Islet of Langerhans (tissue), 1 donor: ENCODE data around the gene DAAM2.

ENCODE experiments used
- FAIRE-seq: peaks from one replicate; lab custom pipeline; 2011; peaks lifted over from hg19 to GRCh38; lab: Jason Lieb, UNC

Gene DAAM2

DNA sequence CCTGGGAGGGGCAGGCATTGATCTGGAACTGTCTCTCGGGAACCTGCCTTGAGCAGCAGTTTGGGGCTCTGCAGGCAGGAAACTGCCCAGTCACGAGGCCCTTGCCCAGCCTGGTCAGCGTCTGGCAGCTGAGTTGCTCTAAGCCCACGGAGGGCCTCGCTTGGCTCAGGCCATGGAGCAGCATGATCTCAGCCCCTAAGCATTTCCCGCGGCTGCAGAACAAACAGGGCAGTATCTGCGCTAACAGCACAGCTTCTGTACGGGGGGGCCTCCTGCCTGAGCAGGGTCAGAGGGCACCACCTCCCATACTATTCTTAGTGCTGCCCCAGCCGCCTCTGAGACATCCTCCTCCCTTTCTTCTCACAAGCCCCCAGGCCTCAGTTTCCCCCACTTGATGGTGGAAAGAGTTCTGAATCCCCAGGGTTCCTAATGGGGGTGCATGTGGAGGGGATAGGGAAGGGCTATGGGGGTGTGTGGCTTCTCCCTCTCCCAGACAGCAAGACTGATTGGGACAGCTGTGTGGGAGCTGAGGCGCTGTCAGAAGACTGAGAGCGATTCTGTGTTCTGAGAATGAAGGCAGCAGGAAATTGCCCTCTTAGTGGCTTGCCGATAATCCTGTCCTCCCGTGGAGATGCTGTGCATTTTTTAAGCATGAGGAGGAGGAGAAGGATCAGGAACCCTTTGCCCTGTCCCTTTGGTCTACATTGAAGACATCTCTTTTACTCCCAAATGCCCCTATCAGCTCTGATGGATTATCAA lies 95.7 kb downstream of the DAAM2 start:
- no peak for FAIRE-seq

DNA sequence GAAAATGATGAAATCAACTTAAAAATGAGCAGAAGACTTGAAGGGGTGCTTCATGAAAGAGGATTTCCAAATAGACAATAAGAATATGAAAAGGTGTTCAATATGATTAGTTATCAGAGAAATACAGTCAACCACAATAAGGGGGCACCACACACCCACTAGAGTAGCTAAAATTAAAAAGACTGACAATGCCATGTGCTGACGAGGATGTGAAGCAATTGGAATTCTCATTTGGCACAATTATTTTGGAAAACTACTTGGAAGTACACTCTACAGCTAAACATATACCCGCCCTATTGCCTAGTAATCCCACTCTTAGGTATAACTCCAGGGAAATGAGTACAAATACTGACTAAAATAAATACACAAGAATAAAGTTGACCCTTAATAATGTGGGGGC lies 97.1 kb downstream of the DAAM2 start:
- no peak for FAIRE-seq

DNA sequence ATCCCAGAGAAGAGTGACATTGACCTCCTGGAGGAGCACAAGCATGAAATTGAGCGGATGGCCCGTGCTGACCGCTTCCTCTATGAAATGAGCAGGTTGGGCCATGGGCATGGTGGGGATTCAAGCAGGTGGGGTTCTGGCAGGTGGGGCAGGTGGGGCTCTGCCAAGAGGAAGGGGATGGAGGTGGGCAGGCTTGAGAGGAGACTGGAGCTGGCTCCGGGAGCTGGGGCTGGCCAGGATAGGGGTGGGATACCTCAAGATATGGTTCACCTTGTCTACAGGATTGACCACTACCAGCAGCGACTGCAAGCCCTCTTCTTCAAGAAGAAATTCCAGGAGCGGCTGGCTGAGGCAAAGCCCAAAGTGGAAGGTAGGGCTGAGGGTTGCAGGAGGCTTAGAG lies 99.2 kb downstream of the DAAM2 start:
- FAIRE-seq: no peak

DNA sequence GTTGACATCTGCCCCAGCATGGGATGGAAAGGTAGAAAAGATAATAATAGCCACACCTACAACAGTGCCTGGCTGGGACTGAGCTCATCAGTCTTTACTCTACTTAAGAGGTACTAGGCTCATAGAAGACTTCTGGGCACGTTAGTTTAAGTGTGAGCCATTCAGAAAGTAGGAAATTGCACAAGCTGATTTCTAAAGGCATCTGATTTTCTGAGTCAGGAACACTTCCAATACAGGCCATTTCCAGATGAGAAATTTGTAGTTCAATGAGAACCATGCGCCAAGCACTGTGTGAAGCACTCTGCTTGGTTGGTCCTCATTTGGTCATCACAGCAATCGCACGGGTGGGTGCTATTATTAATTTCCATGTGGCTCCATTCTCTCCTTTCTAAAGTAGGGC lies 99.8 kb downstream of the DAAM2 start:
- FAIRE-seq: no peak

DNA sequence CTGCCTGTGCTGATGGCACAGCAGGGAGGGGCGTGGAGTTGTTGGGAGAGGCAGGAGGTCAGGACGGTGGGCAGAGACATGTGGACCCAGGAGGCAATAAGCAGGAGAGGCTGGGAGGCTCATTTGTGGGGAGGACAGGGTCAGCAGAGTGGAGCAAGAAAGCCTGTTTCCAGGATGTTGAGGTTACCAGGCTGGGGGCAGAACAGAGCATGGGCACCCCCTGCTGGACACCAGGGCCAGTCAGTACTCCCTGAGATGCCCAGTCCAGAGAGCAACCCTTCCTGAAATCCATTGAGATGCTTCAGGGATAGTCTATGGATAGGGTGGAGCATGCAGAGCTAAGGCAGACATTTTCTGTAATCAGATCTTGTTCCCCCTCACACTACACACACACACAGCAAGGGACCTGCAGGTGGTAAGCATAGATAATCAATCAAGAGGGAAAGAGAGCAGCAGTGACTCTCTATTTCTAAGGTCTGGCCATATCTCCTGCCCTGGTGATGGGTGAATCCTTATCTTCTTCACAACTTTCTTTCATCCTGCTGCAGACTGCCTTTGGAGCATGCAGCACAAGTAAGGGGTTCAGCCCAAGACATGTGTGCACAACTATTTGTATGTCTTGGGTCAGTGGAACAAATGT lies 100.4 kb downstream of the DAAM2 start:
- FAIRE-seq: no peak

DNA sequence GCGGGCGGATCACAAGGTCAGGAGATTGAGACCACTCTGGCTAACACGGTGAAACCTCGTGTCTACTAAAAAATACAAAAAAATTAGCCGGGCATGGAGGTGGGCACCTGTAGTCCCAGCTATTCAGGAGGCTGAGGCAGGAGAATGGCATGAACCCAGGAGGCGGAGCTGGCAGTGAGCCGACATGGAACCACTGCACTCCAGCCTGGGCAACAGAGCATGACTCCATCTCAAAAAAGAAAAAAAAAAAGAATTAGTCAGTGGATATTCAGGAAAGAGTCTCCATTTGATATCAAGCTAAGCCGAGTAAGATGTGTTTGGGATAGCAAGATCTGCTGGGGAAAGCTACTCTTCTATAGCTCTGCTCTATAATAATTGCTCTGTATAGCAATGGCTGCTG lies 101.1 kb downstream of the DAAM2 start:
- FAIRE-seq: no peak

DNA sequence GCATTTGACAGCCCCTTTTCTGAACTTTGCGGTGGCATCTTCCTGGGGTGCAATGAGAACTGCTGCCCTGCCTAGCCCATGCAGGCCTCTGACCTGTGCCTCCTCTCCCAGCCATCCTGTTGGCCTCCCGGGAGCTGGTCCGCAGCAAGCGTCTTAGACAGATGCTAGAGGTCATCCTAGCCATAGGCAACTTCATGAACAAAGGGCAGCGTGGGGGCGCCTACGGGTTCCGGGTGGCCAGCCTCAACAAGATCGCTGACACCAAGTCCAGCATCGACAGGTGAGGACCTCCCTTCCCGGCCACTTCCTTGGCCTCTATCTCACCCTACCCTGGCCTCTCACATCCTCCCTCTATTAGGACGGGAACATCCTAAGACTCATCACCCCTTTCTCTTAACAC lies 104.5 kb downstream of the DAAM2 start:
- FAIRE-seq: no peak

DNA sequence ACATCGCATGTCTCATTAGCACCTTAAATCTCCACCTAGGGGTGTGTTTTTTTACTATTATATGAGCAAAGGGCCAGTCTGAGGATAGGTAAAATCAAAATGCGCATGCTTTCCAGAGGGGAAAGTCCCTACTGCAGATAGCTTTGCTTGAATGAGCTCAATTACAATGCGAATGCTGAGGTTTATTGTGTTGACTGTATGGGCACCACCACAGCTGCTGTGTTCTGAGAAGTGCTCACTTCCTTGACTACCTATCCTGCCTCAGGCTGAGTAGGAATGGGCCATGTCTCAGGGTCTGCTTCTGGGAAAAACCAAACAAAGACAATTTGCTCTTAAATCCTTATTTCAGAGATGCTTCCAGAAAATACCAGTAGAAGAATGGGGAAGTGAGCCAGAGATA lies 105.5 kb downstream of the DAAM2 start:
- no peak for FAIRE-seq

DNA sequence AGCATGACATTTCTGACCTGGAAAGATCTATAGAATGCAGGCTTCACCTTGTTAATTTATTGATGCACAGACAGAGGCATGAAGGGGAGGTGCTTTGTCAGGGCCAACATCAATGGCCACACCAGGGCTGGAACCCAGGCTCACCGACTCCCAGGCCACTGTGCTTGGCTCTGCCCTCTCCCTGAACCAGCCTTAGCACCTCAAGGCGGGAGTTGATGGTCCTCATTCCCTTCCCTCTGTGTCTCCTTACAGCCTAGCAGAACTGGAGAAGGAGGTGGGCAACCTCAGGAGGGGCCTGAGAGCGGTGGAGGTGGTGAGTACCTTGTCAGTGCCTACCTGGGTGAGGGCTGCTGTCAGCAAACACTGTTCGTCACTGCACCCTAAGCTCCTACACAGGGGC lies 106.4 kb downstream of the DAAM2 start:
- FAIRE-seq: no peak

DNA sequence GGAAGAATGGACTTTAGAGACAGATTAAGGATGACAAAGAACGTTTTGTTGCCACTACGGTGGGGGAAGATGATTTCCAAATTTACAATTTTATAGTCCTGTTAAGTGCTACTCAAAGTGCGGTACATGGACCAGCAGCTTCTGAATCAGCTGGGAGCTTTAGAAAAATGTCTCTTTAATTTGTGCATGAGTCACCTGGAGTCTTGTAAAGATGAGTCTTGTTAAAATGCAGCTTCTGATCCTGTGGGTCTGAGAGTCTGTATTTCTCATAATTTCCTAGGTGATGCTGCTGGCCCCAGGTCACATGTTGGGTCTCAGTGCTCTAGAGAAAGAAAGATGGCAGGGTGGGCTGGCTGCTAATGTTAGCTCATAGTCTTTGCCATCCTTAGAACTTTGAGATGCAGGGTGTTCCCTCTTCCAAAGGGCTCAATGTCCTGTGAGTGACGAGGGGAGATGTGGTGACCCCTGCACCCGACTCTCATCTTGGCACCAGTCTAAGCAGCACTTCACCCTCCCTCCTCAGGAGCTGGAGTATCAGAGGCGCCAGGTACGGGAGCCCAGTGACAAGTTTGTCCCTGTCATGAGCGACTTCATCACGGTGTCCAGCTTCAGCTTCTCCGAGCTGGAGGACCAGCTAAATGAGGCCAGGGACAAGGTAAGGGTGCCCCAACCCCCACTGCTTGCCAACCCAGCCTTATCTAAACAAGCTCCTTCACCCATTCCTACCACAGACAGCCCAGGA lies 107.5 kb downstream of the DAAM2 start:
- no peak for FAIRE-seq

DNA sequence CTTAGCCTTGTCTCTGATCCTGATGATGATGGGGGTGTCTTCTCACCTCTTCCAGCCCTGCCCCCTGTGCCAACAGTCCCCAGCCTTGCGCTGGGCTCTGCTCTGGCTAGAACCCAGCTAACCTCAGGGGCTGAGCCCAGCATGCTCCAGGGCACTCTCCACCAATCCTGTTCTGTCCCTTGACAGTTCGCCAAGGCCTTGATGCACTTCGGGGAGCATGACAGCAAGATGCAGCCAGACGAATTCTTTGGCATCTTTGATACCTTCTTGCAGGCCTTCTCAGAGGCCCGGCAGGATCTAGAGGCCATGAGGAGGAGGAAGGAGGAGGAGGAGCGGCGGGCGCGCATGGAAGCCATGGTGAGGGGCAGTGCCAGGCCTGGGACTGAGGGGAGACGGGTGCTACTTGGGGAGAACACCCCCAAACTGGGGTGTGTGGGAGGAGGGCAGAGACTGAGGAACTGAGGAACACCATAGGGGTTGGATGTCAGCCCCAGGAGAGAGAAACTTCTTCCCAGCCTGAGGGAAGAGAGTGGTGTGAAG lies 109.0 kb downstream of the DAAM2 start:
- FAIRE-seq: no peak

DNA sequence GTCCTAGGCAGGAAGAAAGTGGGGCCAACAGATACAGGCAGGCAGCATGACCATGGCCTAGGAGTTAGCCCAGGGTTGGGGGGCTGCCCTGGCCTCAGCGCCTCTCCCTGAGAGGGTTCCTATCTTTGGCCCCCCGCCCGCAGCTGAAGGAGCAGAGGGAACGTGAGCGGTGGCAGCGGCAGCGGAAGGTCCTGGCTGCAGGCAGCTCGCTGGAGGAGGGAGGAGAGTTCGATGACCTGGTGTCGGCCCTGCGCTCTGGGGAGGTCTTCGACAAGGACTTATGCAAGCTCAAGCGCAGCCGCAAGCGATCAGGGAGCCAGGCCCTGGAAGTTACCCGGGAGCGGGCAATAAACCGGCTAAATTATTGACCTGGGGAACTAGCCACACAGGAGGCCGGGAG lies 109.5 kb downstream of the DAAM2 start:
- FAIRE-seq: no peak

DNA sequence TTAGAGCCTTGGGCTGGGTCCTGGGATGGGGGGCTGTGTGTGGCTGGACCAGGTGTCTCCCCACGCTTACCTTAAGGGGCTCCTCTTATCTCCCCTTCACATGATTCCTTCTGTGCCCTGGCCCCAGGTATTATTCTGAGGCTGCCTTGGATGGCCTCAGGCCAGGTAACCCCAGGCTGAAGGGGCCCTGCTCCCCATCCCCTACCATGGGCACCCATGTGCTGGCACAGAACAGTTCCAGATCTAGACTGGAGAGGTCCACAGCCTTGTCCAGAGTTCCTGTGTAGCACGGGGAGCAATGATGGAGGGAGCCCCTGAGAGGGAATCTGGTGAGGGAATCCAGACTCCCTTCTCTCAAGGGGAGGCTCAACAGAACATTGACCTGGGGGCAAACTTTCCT lies 110.0 kb downstream of the DAAM2 start:
- no peak for FAIRE-seq

DNA sequence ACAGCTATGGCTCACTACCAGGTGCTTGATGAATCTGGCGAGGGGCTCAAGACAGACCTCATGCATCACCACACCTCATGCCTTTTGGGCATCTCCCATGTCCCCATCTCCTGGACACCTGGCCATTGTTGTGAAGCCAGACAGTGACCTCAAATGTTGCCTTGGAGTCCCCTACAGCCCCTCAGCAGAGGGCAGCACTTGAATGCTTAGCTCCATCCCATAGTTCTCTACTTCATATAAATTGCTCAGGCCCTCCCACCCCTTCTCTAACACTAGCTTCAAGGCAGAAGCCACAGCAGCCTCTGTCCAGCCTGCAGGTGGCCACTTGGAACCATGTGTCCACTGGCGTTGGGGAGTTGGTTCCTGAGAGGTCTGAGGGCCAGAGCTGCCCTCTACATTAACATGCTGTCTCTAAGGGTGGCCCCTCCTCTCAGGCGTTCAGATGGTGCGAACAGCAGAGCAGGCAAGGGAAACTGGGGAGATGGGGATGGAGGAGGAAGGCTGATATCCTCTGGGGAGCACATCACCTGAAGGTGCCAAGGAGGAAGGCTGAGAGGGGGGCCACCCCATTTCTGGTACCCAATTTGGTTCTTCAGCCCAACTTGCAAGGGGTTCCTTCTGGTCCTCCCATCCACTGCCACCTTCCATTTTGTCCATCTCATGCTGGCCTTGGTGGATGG lies 110.8 kb downstream of the DAAM2 start:
- FAIRE-seq: no peak

DNA sequence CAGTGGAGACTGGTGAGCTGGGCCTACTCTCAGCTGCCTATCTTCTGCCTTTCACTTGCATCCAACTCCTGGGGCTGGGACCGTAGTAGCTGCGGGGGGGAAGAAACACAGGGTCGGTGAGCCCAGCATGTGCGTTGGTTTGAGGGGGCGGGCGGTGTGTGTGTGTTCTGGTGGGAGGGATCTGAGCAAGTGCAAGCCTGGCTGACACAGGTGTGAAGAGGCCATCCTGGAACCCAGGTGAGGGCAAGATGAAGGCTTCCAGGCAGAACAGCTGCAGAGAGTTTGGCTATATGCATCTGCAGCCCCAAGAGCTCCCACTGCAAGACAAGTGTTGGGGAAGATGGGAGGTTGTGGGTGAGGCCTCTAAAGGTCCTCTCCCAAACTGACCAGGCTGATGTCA lies 111.5 kb downstream of the DAAM2 start:
- FAIRE-seq: no peak

DNA sequence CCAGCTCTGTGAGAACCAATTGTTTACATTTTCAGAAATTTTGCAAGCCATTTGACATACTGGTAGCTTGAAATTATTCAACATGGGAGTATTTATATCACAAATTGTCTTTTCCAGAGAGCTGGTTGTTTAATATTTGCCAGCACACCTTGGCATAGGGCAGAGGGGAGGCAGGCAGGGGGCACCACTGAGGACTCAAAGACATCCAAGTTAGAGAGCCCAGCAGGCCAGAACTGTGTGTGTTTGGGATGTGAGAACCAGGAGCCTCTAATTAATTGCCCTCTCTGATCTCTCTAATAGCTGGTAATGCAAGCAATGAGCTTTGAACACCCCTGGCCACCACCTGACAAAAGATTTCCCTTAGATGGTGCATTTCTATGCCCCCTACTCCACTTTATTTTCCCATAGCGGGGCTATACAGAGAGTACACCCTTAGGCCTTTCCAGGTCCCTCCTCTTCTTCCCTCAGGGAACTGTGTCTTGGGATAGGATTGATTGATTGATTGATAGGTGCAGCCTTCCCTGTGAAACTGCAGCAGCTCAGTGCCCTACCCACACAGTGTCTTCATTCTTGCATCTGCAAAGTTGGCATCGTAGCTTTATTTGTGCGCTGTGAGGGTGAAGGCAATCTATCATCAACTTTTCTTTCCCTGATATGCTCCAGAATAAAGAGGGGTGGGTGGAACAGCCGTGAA lies 112.9 kb downstream of the DAAM2 start:
- FAIRE-seq: no peak

DNA sequence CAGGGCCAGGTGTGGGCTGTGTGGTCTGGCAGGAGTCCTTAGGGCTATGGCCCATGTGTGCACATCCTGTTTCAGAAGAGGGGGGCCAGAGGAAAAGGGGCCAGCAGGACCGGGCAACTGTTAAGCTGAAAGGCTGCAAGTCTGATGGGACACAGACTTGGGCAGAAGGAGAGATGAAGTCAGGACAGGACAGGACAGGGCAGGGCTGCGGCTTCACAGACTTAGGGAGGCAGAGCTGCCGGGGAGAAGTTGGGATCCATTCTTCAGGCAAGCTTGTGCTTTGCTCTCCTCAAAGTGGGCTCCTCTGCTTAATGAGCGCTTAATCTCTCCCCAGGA lies 113.4 kb downstream of the DAAM2 start:
- no peak for FAIRE-seq

DNA sequence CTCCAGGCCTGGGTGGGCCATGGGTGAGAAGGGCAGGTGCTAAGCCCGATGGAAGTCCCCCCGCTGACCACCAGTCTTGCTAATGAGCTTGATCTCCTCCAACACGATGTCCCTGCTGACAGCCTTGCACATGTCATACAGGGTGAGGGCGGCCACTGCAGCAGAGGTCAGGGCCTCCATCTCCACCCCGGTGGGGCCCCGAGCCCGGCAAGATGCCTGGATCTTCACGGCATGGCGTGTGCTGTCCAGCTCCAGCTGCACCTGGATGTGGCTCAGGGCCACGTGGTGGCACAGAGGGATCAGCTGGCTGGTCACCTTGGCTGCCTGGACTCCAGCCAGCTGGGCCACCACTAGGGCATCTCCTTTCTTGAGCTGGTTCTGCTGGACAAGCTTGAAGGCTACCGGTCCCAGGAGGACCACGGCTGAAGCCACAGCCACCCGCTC lies 114.2 kb downstream of the DAAM2 start:
- FAIRE-seq: no peak

DNA sequence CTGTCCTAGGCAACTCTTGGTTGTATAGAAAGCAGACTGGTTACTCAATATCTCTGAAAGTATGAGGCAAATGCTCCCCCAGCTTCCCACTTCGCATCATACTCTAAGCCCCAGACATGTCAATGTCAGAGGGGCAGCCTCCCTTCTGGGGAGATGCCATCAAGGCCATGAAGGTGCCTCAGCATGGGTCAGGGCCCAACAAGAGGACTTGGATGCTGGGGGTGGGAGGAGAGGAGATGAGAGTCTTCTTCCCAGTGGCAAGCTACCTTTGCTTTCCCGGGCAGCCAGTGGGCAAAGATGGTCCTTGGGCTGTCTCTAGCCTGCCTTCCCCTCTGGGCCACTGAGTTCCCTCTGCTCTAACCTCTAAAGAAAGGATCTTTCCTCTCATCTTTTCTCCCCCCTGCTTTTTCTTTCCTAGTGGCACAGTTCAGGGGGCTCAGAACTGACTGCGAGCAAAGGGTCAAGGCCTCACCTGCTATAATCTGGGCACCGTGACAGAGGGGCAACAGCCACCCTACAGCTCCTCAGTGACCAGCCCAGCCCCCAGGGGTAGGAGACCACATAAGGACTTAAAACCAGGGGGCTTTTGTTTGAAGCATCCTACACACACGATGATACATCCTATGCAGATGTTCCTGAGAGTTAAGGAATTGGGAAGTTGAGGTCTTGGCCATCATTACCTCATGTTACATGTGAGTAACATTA lies 115.8 kb downstream of the DAAM2 start:
- FAIRE-seq: no peak

DNA sequence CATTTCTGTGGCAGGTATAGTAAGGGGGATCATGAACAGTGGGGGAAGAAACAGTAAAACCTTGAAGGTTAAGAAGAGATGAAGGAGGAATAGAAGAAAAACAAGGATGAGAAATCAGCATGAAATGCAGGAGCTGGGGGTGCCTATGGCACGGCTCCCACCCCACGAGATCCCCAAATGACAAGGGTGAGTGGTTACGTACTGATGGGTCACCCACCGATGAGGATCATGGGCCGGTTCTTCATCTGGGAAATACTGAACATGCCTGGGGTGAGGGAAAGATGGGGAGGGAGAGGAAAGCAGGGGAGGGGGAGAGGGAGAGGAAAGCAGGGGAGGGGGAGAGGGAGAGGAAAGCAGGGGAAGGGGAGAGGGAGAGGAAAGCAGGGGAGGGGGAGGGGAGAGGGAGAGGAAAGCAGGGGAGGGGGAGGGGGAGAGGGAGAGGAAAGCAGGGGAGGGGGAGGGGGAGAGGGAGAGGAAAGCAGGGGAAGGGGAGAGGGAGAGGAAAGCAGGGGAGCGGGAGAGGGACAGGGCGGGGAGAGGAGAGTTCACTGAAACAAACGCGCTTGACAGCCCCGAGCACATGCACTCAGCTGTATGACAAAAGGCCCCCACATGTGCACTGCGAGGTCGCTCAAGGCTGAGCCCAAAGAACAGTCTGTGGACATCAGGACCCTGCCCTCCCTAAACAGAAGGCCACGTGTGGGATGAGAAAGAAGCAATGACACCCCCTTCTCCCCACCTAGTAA lies 116.8 kb downstream of the DAAM2 start:
- FAIRE-seq: no peak

DNA sequence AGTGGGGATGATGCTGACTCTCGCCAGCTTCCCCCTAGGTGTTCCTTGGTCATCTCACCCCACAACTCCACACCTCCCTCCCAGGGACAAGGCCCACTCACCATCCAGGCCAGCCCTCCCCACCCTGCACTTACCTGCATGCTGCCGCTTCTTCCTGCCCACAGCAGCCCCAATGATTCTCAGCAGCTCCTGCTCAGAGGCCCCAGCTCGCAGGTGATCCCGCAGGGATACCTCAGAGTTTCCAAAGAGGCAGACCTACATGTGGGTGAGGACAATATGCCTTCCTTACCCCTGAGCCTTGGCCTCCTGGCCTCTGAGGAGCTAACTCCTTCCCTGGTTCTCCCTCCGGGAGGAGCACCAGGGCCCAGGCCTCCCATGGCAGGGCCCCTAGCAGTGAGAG lies 117.5 kb downstream of the DAAM2 start:
- FAIRE-seq: no peak
